Stimulated activated naive CD8-positive, alpha-beta T cell treated with anti-CD3 and anti-CD28 coated beads, Interleukin-15, amount 100 ng/mL, for 72 hours (primary cell): Measurements from ENCODE around the gene SNX25.

Source experiments
- ATAC-seq: fragments of 150-1000 bp; cut with Tn5 transposase; 2 replicates; pipeline ENCODE4 v1.10.0; 2021; ENCODE audit warnings: mild to moderate bottlenecking, moderate library complexity
- DNase-seq, 2 donors: peaks; one replicate each; pipeline ENCODE4 v3.0.0; 2021 to 2022
- H3K27ac Mint-ChIP-seq, 2 donors: one replicate each; pipeline ENCODE4 v1.8.0; 2022; ENCODE audit warnings: mild to moderate bottlenecking in 2 of 2, mixed read lengths in 2 of 2, moderate library complexity in 2 of 2
- H3K27me3 Mint-ChIP-seq: one replicate; pipeline ENCODE4 v1.8.0; 2022; ENCODE audit warnings: mixed read lengths
- H3K4me1 Mint-ChIP-seq: one replicate; pipeline ENCODE4 v1.8.0; 2022; ENCODE audit warnings: mild to moderate bottlenecking, mixed read lengths
- H3K4me3 Mint-ChIP-seq, 2 donors: one replicate each; pipeline ENCODE4 v1.8.0; 2022; ENCODE audit warnings: mild to moderate bottlenecking in 2 of 2, mixed read lengths in 2 of 2, moderate library complexity in 1 of 2
- H3K9me3 Mint-ChIP-seq, 2 donors: one replicate each; pipeline ENCODE4 v1.8.0; 2022; ENCODE audit warnings: mixed read lengths in 2 of 2

The SNX25 gene

GRCh38 chr4:185217408-185217975 lies 8.1 kb downstream of the SNX25 start:
- Mint-ChIP-seq H3K9me3 (peaks cover 6 to 8% of the 10 kb centered on the region in 2 donors), H3K27me3 (no peaks in the 10 kb centered on the region), H3K27ac (peak overlapping the region in 1 of 2 donors; percentile 46), H3K4me1 (peaks cover 24% of the 10 kb centered on the region), H3K4me3 (no peak overlapping the region)
- no peak for DNase-seq
- no peak for ATAC-seq

- Mint-ChIP-seq H3K4me3 (no peak overlapping the region), H3K9me3 (peaks cover 6 to 8% of the 10 kb centered on the region in 2 donors), H3K4me1 (peaks cover 15% of the 10 kb centered on the region), H3K27me3 (no peaks in the 10 kb centered on the region), H3K27ac (no peak overlapping the region)
- ATAC-seq (no peak), DNase-seq (no peak)
These were observed 8.9 kb downstream of the SNX25 start for GRCh38 chr4:185218312-185218711.

GRCh38 chr4:185219551-185220344 lies 10.3 kb downstream of the SNX25 start:
- no peak for ATAC-seq
- no peak overlapping the region for H3K4me3 Mint-ChIP-seq
- H3K9me3 Mint-ChIP-seq = peaks cover 6 to 8% of the 10 kb centered on the region in 2 donors
- peak overlapping the region in 1 of 2 donors; percentile 74 for H3K27ac Mint-ChIP-seq
- H3K27me3 Mint-ChIP-seq = no peaks in the 10 kb centered on the region
- peaks cover 14% of the 10 kb centered on the region for H3K4me1 Mint-ChIP-seq
- no peak for DNase-seq

- Mint-ChIP-seq H3K4me1 (peaks cover 14% of the 10 kb centered on the region), H3K27me3 (no peaks in the 10 kb centered on the region), H3K4me3 (no peak overlapping the region), H3K27ac (no peak overlapping the region), H3K9me3 (peaks cover 6 to 8% of the 10 kb centered on the region in 2 donors)
- DNase-seq = no peak
- no peak for ATAC-seq
These were observed 12.1 kb downstream of the SNX25 start for GRCh38 chr4:185221491-185221890.

GRCh38 chr4:185221912-185222311 lies 12.5 kb downstream of the SNX25 start:
- ATAC-seq (peak; percentile 12), DNase-seq (no peak)
- Mint-ChIP-seq H3K4me3 (no peak overlapping the region), H3K4me1 (peaks cover 14% of the 10 kb centered on the region), H3K9me3 (peaks cover 6 to 8% of the 10 kb centered on the region in 2 donors), H3K27me3 (no peaks in the 10 kb centered on the region), H3K27ac (no peak overlapping the region)

- ATAC-seq = no peak
- Mint-ChIP-seq H3K9me3 (peaks cover 6 to 8% of the 10 kb centered on the region in 2 donors), H3K27ac (no peak overlapping the region), H3K4me1 (peaks cover 14% of the 10 kb centered on the region), H3K4me3 (no peak overlapping the region), H3K27me3 (no peaks in the 10 kb centered on the region)
- DNase-seq = no peak
These were observed 13.2 kb downstream of the SNX25 start for GRCh38 chr4:185222598-185222997.

- ATAC-seq (peak; percentile 41), DNase-seq (no peak)
- Mint-ChIP-seq H3K27me3 (no peaks in the 10 kb centered on the region), H3K27ac (no peak overlapping the region), H3K4me3 (no peak overlapping the region), H3K9me3 (peaks cover 6 to 8% of the 10 kb centered on the region in 2 donors), H3K4me1 (peaks cover 4% of the 10 kb centered on the region)
These were observed 15.2 kb downstream of the SNX25 start for GRCh38 chr4:185224597-185224996.

- no peak for ATAC-seq
- H3K4me3 Mint-ChIP-seq = no peak overlapping the region
- H3K27ac Mint-ChIP-seq = no peak overlapping the region
- no peaks in the 10 kb centered on the region for H3K27me3 Mint-ChIP-seq
- peaks cover 6 to 8% of the 10 kb centered on the region in 2 donors for H3K9me3 Mint-ChIP-seq
- no peak for DNase-seq
- H3K4me1 Mint-ChIP-seq = no peaks in the 10 kb centered on the region
These were observed 16.5 kb downstream of the SNX25 start for GRCh38 chr4:185225940-185226339.

- DNase-seq (no peak), ATAC-seq (peak; percentile 60)
- no peak overlapping the region for H3K4me3 Mint-ChIP-seq
- no peaks in the 10 kb centered on the region for H3K27me3 Mint-ChIP-seq
- H3K9me3 Mint-ChIP-seq = no peaks in the 10 kb centered on the region
- no peak overlapping the region for H3K27ac Mint-ChIP-seq
- no peaks in the 10 kb centered on the region for H3K4me1 Mint-ChIP-seq
These were observed 17.7 kb downstream of the SNX25 start for GRCh38 chr4:185227131-185227551.

GRCh38 chr4:185227713-185228278 lies 18.4 kb downstream of the SNX25 start:
- H3K27ac Mint-ChIP-seq = no peak overlapping the region

GRCh38 chr4:185229021-185229818 lies 19.8 kb downstream of the SNX25 start:
- Mint-ChIP-seq H3K9me3 (no peaks in the 10 kb centered on the region), H3K4me3 (no peak overlapping the region), H3K27me3 (no peaks in the 10 kb centered on the region), H3K27ac (no peak overlapping the region), H3K4me1 (no peaks in the 10 kb centered on the region)
- DNase-seq = no peak
- ATAC-seq = no peak

More at GRCh38 chr4:185227713-185228278, 18.4 kb downstream of the SNX25 start:
- DNase-seq (no peak), ATAC-seq (no peak)
- Mint-ChIP-seq H3K4me1 (no peaks in the 10 kb centered on the region), H3K27me3 (no peaks in the 10 kb centered on the region), H3K9me3 (no peaks in the 10 kb centered on the region), H3K4me3 (no peak overlapping the region)

- no peak for ATAC-seq
- Mint-ChIP-seq H3K4me3 (no peak overlapping the region), H3K9me3 (no peaks in the 10 kb centered on the region), H3K27ac (no peak overlapping the region), H3K27me3 (no peaks in the 10 kb centered on the region), H3K4me1 (no peaks in the 10 kb centered on the region)
- DNase-seq = no peak
These were observed 23.0 kb downstream of the SNX25 start for GRCh38 chr4:185232370-185232769.

GRCh38 chr4:185235119-185235842 lies 25.9 kb downstream of the SNX25 start:
- ATAC-seq (no peak), DNase-seq (no peak)
- Mint-ChIP-seq H3K27ac (no peak overlapping the region), H3K4me1 (peaks cover 8% of the 10 kb centered on the region), H3K9me3 (no peaks in the 10 kb centered on the region), H3K4me3 (no peak overlapping the region), H3K27me3 (no peaks in the 10 kb centered on the region)

GRCh38 chr4:185235843-185236503 lies 26.6 kb downstream of the SNX25 start:
- Mint-ChIP-seq H3K9me3 (no peaks in the 10 kb centered on the region), H3K4me3 (no peak overlapping the region), H3K27ac (no peak overlapping the region), H3K27me3 (no peaks in the 10 kb centered on the region), H3K4me1 (peaks cover 8% of the 10 kb centered on the region)
- DNase-seq = no peak
- no peak for ATAC-seq

- H3K9me3 Mint-ChIP-seq = no peaks in the 10 kb centered on the region
- no peak for ATAC-seq
- DNase-seq = no peak
- no peak overlapping the region for H3K4me3 Mint-ChIP-seq
- peaks cover 8% of the 10 kb centered on the region for H3K4me1 Mint-ChIP-seq
- no peaks in the 10 kb centered on the region for H3K27me3 Mint-ChIP-seq
- H3K27ac Mint-ChIP-seq = no peak overlapping the region
These were observed 27.8 kb downstream of the SNX25 start for GRCh38 chr4:185237175-185237574.
